ENCODE data around the gene BCAS3. TPM values are rescaled to one million over a fixed set of nuclear protein-coding genes. Genes with fewer than 3 reads are reported as not detected.

Gene BCAS3
- total RNA-seq, 1 experiment from 2014 or later: 26.3 TPM

- TF ChIP-seq ZNF274 (IDR thresholded peaks at IDR 0.05; ENCODE audit: low read depth, low read length): no peak
- TF ChIP-seq REST (IDR thresholded peaks at IDR 0.05; ENCODE audit: low read depth): no peak
- TF ChIP-seq SP1 (IDR thresholded peaks at IDR 0.05; ENCODE audit: low read depth): no peak
- TF ChIP-seq EZH2 (IDR thresholded peaks at IDR 0.05): no peak
- no peak for TF ChIP-seq SIN3A (IDR thresholded peaks at IDR 0.05; ENCODE audit: low read depth)
- TF ChIP-seq ATF3 (IDR thresholded peaks at IDR 0.05): no peak
- no peak for TF ChIP-seq CBX3 (IDR thresholded peaks at IDR 0.05; ENCODE audit: low read depth)
- TF ChIP-seq, protein P1, sequence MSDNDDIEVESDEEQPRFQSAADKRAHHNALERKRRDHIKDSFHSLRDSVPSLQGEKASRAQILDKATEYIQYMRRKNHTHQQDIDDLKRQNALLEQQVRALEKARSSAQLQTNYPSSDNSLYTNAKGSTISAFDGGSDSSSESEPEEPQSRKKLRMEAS (IDR thresholded peaks at IDR 0.05): no peak
- TF ChIP-seq POLR2AphosphoS5 (IDR thresholded peaks at IDR 0.05; ENCODE audit: low read depth, low read length): no peak
Measured at GRCh38 chr17:61230461-61230860, 552.8 kb downstream of the BCAS3 start (continued).

DNA sequence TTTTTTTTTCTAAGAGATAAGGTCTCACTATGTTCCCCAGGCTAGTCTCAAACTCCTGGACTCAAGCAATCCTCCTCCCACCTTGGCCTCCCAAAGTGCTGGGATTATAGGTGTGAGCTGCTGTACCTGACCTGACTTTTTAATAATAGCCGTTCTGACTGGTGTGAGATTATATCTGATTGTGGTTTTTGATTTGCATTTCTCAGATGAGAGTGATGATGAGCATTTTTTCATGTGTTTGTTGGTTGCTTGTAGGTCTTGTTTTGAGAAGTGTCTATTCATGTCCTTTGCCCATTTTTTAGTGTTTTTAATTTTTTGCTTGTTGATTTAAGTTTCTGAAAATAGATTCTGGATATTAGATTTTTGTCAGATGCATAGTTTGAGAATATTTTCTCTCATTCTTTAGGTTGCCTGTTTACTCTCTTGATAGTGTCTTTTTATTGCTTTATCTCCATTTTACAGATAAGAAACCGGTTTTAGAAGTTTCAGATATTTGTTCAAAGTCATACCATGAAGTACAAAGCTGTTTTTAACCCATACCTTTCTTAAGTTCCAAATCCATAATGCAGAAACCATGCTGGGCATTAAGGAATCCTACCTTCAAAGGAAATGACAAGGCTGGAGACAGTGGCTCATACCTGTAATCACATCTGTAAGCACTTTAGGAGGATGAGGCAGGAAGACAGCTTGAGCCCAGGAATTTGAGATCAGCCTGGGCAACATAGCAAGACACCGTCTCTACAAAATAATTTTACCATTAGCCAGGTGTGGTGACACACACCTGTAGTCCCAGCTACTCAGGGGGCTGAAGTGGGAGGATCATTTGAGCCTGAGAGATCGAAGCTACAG, 553.5 kb downstream of the BCAS3 start:
- ChIA-PET RAD21 (ENCODE audit: low non-redundant PET in 1 of 2, low total read pairs in 2 of 2, uncharacterized antibody in 2 of 2, unreplicated experiment in 2 of 2) (no interaction called here), CTCF (no interaction called here)
- TF ChIP-seq CBX3 (IDR thresholded peaks at IDR 0.05; ENCODE audit: low read depth): no peak
- TF ChIP-seq POLR2AphosphoS5 (IDR thresholded peaks at IDR 0.05; ENCODE audit: low read depth, low read length): no peak
- TF ChIP-seq SP1 (IDR thresholded peaks at IDR 0.05; ENCODE audit: low read depth): no peak
- TF ChIP-seq EZH2 (IDR thresholded peaks at IDR 0.05): no peak
- TF ChIP-seq ZBTB33 (IDR thresholded peaks at IDR 0.05; ENCODE audit: extremely low read depth, insufficient replicate concordance, low read length): no peak
- TF ChIP-seq ZNF274 (IDR thresholded peaks at IDR 0.05; ENCODE audit: low read depth, low read length): no peak
- no peak for TF ChIP-seq EGR1 (IDR thresholded peaks at IDR 0.05; ENCODE audit: low read depth)
- TF ChIP-seq EZH2phosphoT487 (IDR thresholded peaks at IDR 0.05; ENCODE audit: borderline replicate concordance): no peak
- TF ChIP-seq JUND (IDR thresholded peaks at IDR 0.05): no peak
- no peak for TF ChIP-seq ATF3 (IDR thresholded peaks at IDR 0.05)
- TF ChIP-seq ZFX (IDR thresholded peaks at IDR 0.05): no peak
- no peak for TF ChIP-seq YY1 (IDR thresholded peaks at IDR 0.05; ENCODE audit: extremely low read depth, insufficient replicate concordance, low read depth, low read length)
- TF ChIP-seq RAD21 (IDR thresholded peaks at IDR 0.05; ENCODE audit: low read depth): no peak

More for the DNA sequence above, 553.5 kb downstream of the BCAS3 start:
- POLR2A ChIA-PET: no interaction called here
- Histone ChIP-seq H3K9me3 (ENCODE audit: control insufficient read depth in 1 of 2, insufficient read depth in 1 of 2, low read depth in 1 of 2, low read length in 2 of 2) (no peaks in the 10 kb centered on the region), H3K79me2 (ENCODE audit: insufficient read depth, low read length) (no peaks in the 10 kb centered on the region), H3K9ac (ENCODE audit: low read length) (no peak overlapping the region), H3K4me2 (ENCODE audit: low read length) (no peak overlapping the region), H3K9me2 (ENCODE audit: insufficient read depth) (no peaks in the 10 kb centered on the region), H3K4me1 (ENCODE audit: control insufficient read depth in 1 of 2, insufficient read depth in 2 of 2, low read length in 2 of 2) (no peaks in the 10 kb centered on the region), H3K27ac (ENCODE audit: low read depth, low read length) (no peak overlapping the region), H3K4me3 (replicated peaks in 1 of 2; ENCODE audit: low read depth in 1 of 2, low read length in 2 of 2) (no peak overlapping the region), H4K20me1 (ENCODE audit: insufficient read depth) (no peaks in the 10 kb centered on the region), H3K36me3 (ENCODE audit: control insufficient read depth in 1 of 2, insufficient read depth in 2 of 2, low read length in 2 of 2) (no peaks in the 10 kb centered on the region), H2AFZ (ENCODE audit: low read depth, low read length, poor library complexity, severe bottlenecking) (no peak overlapping the region), H3K27me3 (ENCODE audit: insufficient read depth, low read length) (no peaks in the 10 kb centered on the region)
- intact Hi-C loops (cut with micrococcal nuclease): no loop called here
- BruUV-seq (replicated peaks): no TSS peak
- ATAC-seq (no peak), DNase-seq (ENCODE audit: low read depth, low spot score) (no peak)

Measured in HCT116 (cell line).